Measurements from ENCODE around the gene NRARP. TPM values are rescaled to one million over a fixed set of nuclear protein-coding genes. Genes with fewer than 3 reads are reported as not detected.

Gene NRARP
- total and polyA plus RNA-seq, 8 donors: 1.3 to 23.4 (median 10.8) TPM

GRCh38 chr9:137251194-137251461 is 50.9 kb downstream of the NRARP start, which contains the start of gene STPG3:
STPG3 (plus strand) TSS chr9:137251286; CDS start chr9:137251287, 1 bp downstream.
- ATAC-seq (no peak), FAIRE-seq (no peak), DNase-seq (no peak)
- no peak for TF ChIP-seq CTCF (IDR thresholded peaks at IDR 0.05)
- Histone ChIP-seq H3K9me3 (no peaks in the 10 kb centered on the region), H3K27ac (no peak within 1 kb of the TSS), H3K4me3 (no peak within 1 kb of the TSS), H3K27me3 (no peaks in the 10 kb centered on the region), H3K4me1 (peaks cover 1 to 9% (median 2%) of the 10 kb centered on the region in 3 donors), H3K36me3 (no peaks in the 10 kb centered on the region)
- WGBS, 2 donors: 76 to 84% methylated on average over 4 of the region's 4 CpGs
- intact Hi-C loops (cut with DNase I): no loop called here

- Histone ChIP-seq H3K9me3 (no peaks in the 10 kb centered on the region), H3K36me3 (no peaks in the 10 kb centered on the region), H3K27ac (no peak overlapping the region), H3K4me3 (no peak overlapping the region), H3K27me3 (no peaks in the 10 kb centered on the region), H3K4me1 (peaks cover 0 to 8% (median 0%) of the 10 kb centered on the region in 3 donors)
- ATAC-seq (no peak), FAIRE-seq (no peak), DNase-seq (peak in 2 of 6 donors; percentile 63 to 80)
- TF ChIP-seq CTCF (IDR thresholded peaks at IDR 0.05): no peak
- intact Hi-C loops (cut with DNase I): no loop called here
- WGBS, 2 donors: 50 to 56% methylated on average over 17 of the region's 18 CpGs
These were observed 51.5 kb downstream of the NRARP start for GRCh38 chr9:137250329-137251193.

Other genes starting within 250 kb of the NRARP start
- 1 to 10 TPM in 5 of 6 donors, under 1 TPM in 1; 0.91 to 4.5 (median 2.0) TPM for gene ENTPD2, start 248.2 kb downstream of the NRARP start, total RNA-seq
- gene ENTPD2, start 248.2 kb downstream of the NRARP start, polyA plus RNA-seq: 1 to 10 TPM; 4.5 to 6.5 TPM
- gene SAPCD2, start 231.7 kb downstream of the NRARP start, total RNA-seq: under 1 TPM; 0.04 to 0.97 (median 0.45) TPM
- under 1 TPM; 0.30 to 0.38 TPM for gene SAPCD2, start 231.7 kb downstream of the NRARP start, polyA plus RNA-seq
- 10 to 100 TPM in 1 of 6 donors, 1 to 10 TPM in 5; 5.2 to 13.6 (median 5.9) TPM for gene UAP1L1, start 224.8 kb downstream of the NRARP start, total RNA-seq
- 10 to 100 TPM; 10.5 to 14.4 TPM for gene UAP1L1, start 224.8 kb downstream of the NRARP start, polyA plus RNA-seq
- 10 to 100 TPM; 22.0 to 33.5 (median 26.0) TPM for gene MAN1B1, start 215.3 kb downstream of the NRARP start, total RNA-seq
- 10 to 100 TPM; 83.6 to 86.0 TPM for gene MAN1B1, start 215.3 kb downstream of the NRARP start, polyA plus RNA-seq
- gene DPP7, start 187.5 kb downstream of the NRARP start, total RNA-seq: 100 to 1,000 TPM in 2 of 6 donors, 10 to 100 TPM in 4; 87.3 to 113 (median 98.8) TPM
- 100 to 1,000 TPM; 497 to 526 TPM for gene DPP7, start 187.5 kb downstream of the NRARP start, polyA plus RNA-seq
- under 1 TPM in 4 of 6 donors, not detected in 2; 0.08 to 0.44 (median 0.22) TPM for gene GRIN1, start 163.1 kb downstream of the NRARP start, total RNA-seq
- gene GRIN1, start 163.1 kb downstream of the NRARP start, polyA plus RNA-seq: under 1 TPM; 0.21 to 0.53 TPM
- under 1 TPM; 0.28 to 0.90 (median 0.49) TPM for gene LRRC26, start 132.2 kb downstream of the NRARP start, total RNA-seq
- not detected for gene LRRC26, start 132.2 kb downstream of the NRARP start, polyA plus RNA-seq
- gene TMEM210, start 130.2 kb downstream of the NRARP start, total RNA-seq: not detected
- gene TMEM210, start 130.2 kb downstream of the NRARP start, polyA plus RNA-seq: not detected
- gene ANAPC2, start 113.7 kb downstream of the NRARP start, total RNA-seq: 10 to 100 TPM; 22.2 to 39.4 (median 31.5) TPM
- 100 to 1,000 TPM in 1 of 2 donors, 10 to 100 TPM in 1; 99.9 to 122 TPM for gene ANAPC2, start 113.7 kb downstream of the NRARP start, polyA plus RNA-seq
- 10 to 100 TPM; 30.8 to 45.2 (median 38.3) TPM for gene SSNA1, start 113.6 kb downstream of the NRARP start, total RNA-seq
- 10 to 100 TPM; 67.4 to 81.0 TPM for gene SSNA1, start 113.6 kb downstream of the NRARP start, polyA plus RNA-seq
- 100 to 1,000 TPM in 1 of 6 donors, 10 to 100 TPM in 5; 50.3 to 110 (median 74.8) TPM for gene TPRN, start 101.5 kb downstream of the NRARP start, total RNA-seq
- gene TPRN, start 101.5 kb downstream of the NRARP start, polyA plus RNA-seq: 10 to 100 TPM; 48.7 to 66.5 TPM
- gene TMEM203, start 96.6 kb downstream of the NRARP start, total RNA-seq: 10 to 100 TPM in 5 of 6 donors, 1 to 10 TPM in 1; 9.7 to 19.0 (median 13.1) TPM
- gene TMEM203, start 96.6 kb downstream of the NRARP start, polyA plus RNA-seq: 10 to 100 TPM; 16.9 to 22.8 TPM
- 10 to 100 TPM in 1 of 6 donors, 1 to 10 TPM in 5; 4.6 to 12.9 (median 6.5) TPM for gene NDOR1, start 96.6 kb downstream of the NRARP start, total RNA-seq
- 10 to 100 TPM in 1 of 2 donors, 1 to 10 TPM in 1; 9.7 to 25.4 TPM for gene NDOR1, start 96.6 kb downstream of the NRARP start, polyA plus RNA-seq
- 1 to 10 TPM; 3.3 to 6.5 (median 3.4) TPM for gene RNF208, start 80.0 kb downstream of the NRARP start, total RNA-seq
- 10 to 100 TPM; 11.4 to 20.7 TPM for gene RNF208, start 80.0 kb downstream of the NRARP start, polyA plus RNA-seq
- gene CYSRT1, start 77.1 kb downstream of the NRARP start, total RNA-seq: under 1 TPM in 2 of 6 donors, not detected in 4; 0.22 to 0.32 TPM
- gene CYSRT1, start 77.1 kb downstream of the NRARP start, polyA plus RNA-seq: 1 to 10 TPM in 1 of 2 donors, under 1 TPM in 1; 0.87 to 1.3 TPM
- under 1 TPM in 1 of 6 donors, not detected in 5; 0.09 TPM for gene RNF224, start 74.8 kb downstream of the NRARP start, total RNA-seq
- gene RNF224, start 74.8 kb downstream of the NRARP start, polyA plus RNA-seq: under 1 TPM; 0.61 TPM
- gene SLC34A3, start 71.4 kb downstream of the NRARP start, total RNA-seq: under 1 TPM in 2 of 6 donors, not detected in 4; 0.12 to 0.19 TPM
- gene SLC34A3, start 71.4 kb downstream of the NRARP start, polyA plus RNA-seq: under 1 TPM; 0.21 to 0.42 TPM
- 10 to 100 TPM; 40.9 to 87.6 (median 64.7) TPM for gene TUBB4B, start 61.0 kb downstream of the NRARP start, total RNA-seq
- 100 to 1,000 TPM in 1 of 2 donors, 10 to 100 TPM in 1; 96.2 to 143 TPM for gene TUBB4B, start 61.0 kb downstream of the NRARP start, polyA plus RNA-seq
- gene STPG3, start 51.0 kb downstream of the NRARP start, total RNA-seq: not detected
- gene STPG3, start 51.0 kb downstream of the NRARP start, polyA plus RNA-seq: under 1 TPM in 1 of 2 donors, not detected in 1; 0.23 TPM
- 10 to 100 TPM; 22.3 to 34.0 (median 29.0) TPM for gene NELFB, start 46.9 kb downstream of the NRARP start, total RNA-seq
- gene NELFB, start 46.9 kb downstream of the NRARP start, polyA plus RNA-seq: 10 to 100 TPM; 28.7 to 34.2 TPM
- gene TOR4A, start 24.5 kb downstream of the NRARP start, total RNA-seq: 1 to 10 TPM; 2.5 to 6.8 (median 4.3) TPM
- 1 to 10 TPM; 1.4 to 3.0 TPM for gene TOR4A, start 24.5 kb downstream of the NRARP start, polyA plus RNA-seq
- 10 to 100 TPM in 3 of 6 donors, 1 to 10 TPM in 3; 8.1 to 16.5 (median 10.4) TPM for gene EXD3, start 120.9 kb upstream of the NRARP start, total RNA-seq
- 10 to 100 TPM; 43.1 to 57.3 TPM for gene EXD3, start 120.9 kb upstream of the NRARP start, polyA plus RNA-seq
- 10 to 100 TPM in 3 of 6 donors, 1 to 10 TPM in 3; 6.6 to 15.0 (median 10.0) TPM for gene NOXA1, start 121.1 kb upstream of the NRARP start, total RNA-seq
- gene NOXA1, start 121.1 kb upstream of the NRARP start, polyA plus RNA-seq: 10 to 100 TPM; 40.0 to 45.5 TPM
- gene ENTPD8, start 139.1 kb upstream of the NRARP start, total RNA-seq: 1 to 10 TPM in 5 of 6 donors, under 1 TPM in 1; 0.98 to 3.8 (median 1.3) TPM
- 1 to 10 TPM; 3.9 to 4.7 TPM for gene ENTPD8, start 139.1 kb upstream of the NRARP start, polyA plus RNA-seq
- 10 to 100 TPM; 22.0 to 34.4 (median 26.3) TPM for gene NSMF, start 157.1 kb upstream of the NRARP start, total RNA-seq
- gene NSMF, start 157.1 kb upstream of the NRARP start, polyA plus RNA-seq: 10 to 100 TPM; 68.6 to 81.0 TPM
- gene PNPLA7, start 248.1 kb upstream of the NRARP start, total RNA-seq: 10 to 100 TPM in 5 of 6 donors, 1 to 10 TPM in 1; 7.1 to 23.8 (median 17.7) TPM
- 10 to 100 TPM; 62.8 to 71.8 TPM for gene PNPLA7, start 248.1 kb upstream of the NRARP start, polyA plus RNA-seq
- gene MRPL41, start 249.6 kb upstream of the NRARP start, total RNA-seq: 10 to 100 TPM; 16.6 to 30.1 (median 19.0) TPM
- 10 to 100 TPM; 49.6 to 74.1 TPM for gene MRPL41, start 249.6 kb upstream of the NRARP start, polyA plus RNA-seq

All from pancreas (tissue), 10 donors.